Subcutaneous abdominal adipose tissue (tissue), 5 donors: ENCODE measurements around the gene RPL13.

ENCODE experiments used
- H3K27ac ChIP-seq: one replicate; pipeline ENCODE4 v1.7.0; 2013; ENCODE audit warnings: low read depth, mild to moderate bottlenecking, inconsistent platforms, low read length, moderate library complexity
- H3K27me3 ChIP-seq, 5 donors: one replicate each; pipeline ENCODE4 v1.7.0; 2013; ENCODE audit warnings: low read length in 5 of 5, inconsistent platforms in 1 of 5; ENCODE audit not compliant: control insufficient read depth in 5 of 5, insufficient read depth in 4 of 5
- H3K36me3 ChIP-seq, 5 donors: one replicate each; pipeline ENCODE4 v1.7.0; 2013; ENCODE audit warnings: low read length in 5 of 5; ENCODE audit not compliant: control insufficient read depth in 5 of 5, insufficient read depth in 5 of 5
- H3K4me1 ChIP-seq, 5 donors: one replicate each; pipeline ENCODE4 v1.7.0; 2013; ENCODE audit warnings: low read length in 5 of 5, mild to moderate bottlenecking in 3 of 5, moderate library complexity in 1 of 5; ENCODE audit not compliant: control insufficient read depth in 5 of 5, insufficient read depth in 5 of 5
- H3K4me3 ChIP-seq, 5 donors: one replicate each; pipeline ENCODE4 v1.7.0; 2013; ENCODE audit warnings: low read length in 5 of 5, low read depth in 1 of 5
- H3K9ac ChIP-seq, 5 donors: one replicate each; pipeline ENCODE4 v1.7.0; 2013; ENCODE audit warnings: low read length in 5 of 5, mild to moderate bottlenecking in 4 of 5, moderate library complexity in 3 of 5
- H3K9me3 ChIP-seq, 5 donors: one replicate each; pipeline ENCODE4 v1.7.0; 2013; ENCODE audit warnings: low read length in 5 of 5; ENCODE audit not compliant: control insufficient read depth in 5 of 5
- donor health status: healthy.
- donor health status: healthy.
- donor health status: healthy.
- donor health status: healthy.
- donor health status: healthy.

RPL13 gene

DNA sequence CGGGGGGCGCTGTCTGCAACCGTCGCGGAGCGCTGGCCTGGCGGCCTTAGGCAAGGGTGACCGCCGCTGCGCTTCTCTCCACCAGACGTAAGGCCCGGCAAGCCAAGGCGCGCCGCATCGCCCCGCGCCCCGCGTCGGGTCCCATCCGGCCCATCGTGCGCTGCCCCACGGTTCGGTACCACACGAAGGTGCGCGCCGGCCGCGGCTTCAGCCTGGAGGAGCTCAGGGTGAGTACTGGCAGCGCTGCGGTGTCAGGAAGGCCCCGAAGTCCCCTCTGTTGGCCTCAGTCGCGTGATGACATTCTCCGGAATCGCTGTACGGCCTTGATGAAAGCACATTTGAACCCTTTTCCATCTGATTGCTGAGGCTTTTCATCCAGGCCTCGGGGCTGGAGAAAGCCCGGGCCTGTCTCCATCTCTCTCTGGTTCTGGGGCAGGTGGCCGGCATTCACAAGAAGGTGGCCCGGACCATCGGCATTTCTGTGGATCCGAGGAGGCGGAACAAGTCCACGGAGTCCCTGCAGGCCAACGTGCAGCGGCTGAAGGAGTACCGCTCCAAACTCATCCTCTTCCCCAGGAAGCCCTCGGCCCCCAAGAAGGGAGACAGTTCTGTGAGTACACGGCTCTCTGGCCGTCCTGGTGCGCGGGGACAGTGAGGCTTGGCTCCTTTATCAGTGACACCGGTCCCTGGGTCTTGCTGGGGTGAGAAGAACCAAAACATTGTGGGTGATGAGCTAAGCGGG is 831 bp downstream of the RPL13 start:
- H3K4me3 ChIP-seq, result peak overlapping the region; percentile 70 to 91 (median 81)
- H3K9me3 ChIP-seq, result no peaks in the 10 kb centered on the region
- H3K4me1 ChIP-seq, result peaks cover 10 to 59% (median 44%) of the 10 kb centered on the region in 5 donors
- peak overlapping the region; percentile 93 for H3K27ac ChIP-seq
- peak overlapping the region; percentile 68 to 98 (median 93) for H3K9ac ChIP-seq
- peaks cover 0 to 50% (median 39%) of the 10 kb centered on the region in 5 donors for H3K36me3 ChIP-seq
- H3K27me3 ChIP-seq, result no peaks in the 10 kb centered on the region

DNA sequence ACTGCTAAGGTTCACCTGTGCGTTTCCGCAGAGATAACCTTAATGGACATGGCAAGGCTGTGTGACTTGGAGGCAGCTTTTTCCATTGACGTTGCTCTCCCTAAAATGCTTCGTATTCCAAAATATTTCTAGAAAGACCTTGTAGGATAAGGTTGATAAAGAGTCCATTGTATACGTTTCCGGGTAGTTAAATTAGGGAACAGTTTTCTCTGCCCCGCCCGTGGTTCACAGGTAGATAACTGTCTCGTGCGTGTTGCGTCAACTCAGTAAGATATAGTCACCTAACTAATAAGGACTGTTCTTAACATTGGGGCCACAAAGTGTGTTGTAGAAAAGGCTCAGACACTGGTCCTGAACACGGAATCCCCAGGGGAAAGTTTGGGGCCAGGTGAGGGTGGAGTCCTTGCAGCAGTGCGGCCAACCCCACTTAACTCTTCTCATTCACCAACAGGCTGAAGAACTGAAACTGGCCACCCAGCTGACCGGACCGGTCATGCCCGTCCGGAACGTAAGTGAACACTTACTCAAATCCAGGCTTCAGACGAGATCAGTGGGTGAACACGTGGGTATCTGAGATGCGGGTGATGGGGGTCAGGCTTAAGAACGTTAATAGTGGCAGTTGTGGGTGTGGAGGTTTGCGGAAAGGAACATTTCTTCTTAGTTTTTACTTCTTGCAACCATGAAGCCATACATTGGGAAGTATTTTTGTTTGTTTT is 1.6 kb downstream of the RPL13 start:
- Histone ChIP-seq H3K27me3 (no peaks in the 10 kb centered on the region), H3K4me3 (peak overlapping the region; percentile 70 to 91 (median 81)), H3K4me1 (peaks cover 10 to 60% (median 45%) of the 10 kb centered on the region in 5 donors), H3K27ac (peak overlapping the region; percentile 93), H3K36me3 (peaks cover 0 to 43% (median 36%) of the 10 kb centered on the region in 5 donors), H3K9me3 (no peaks in the 10 kb centered on the region), H3K9ac (peak overlapping the region; percentile 68 to 98 (median 93))

DNA sequence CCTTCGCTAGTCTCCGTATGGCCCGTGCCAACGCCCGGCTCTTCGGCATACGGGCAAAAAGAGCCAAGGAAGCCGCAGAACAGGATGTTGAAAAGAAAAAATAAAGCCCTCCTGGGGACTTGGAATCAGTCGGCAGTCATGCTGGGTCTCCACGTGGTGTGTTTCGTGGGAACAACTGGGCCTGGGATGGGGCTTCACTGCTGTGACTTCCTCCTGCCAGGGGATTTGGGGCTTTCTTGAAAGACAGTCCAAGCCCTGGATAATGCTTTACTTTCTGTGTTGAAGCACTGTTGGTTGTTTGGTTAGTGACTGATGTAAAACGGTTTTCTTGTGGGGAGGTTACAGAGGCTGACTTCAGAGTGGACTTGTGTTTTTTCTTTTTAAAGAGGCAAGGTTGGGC is 2.5 kb downstream of the RPL13 start:
- Histone ChIP-seq H3K27ac (no peak overlapping the region), H3K36me3 (peaks cover 0 to 38% (median 34%) of the 10 kb centered on the region in 5 donors), H3K4me1 (peaks cover 10 to 60% (median 42%) of the 10 kb centered on the region in 5 donors), H3K9ac (no peak overlapping the region), H3K9me3 (no peaks in the 10 kb centered on the region), H3K27me3 (no peaks in the 10 kb centered on the region), H3K4me3 (no peak overlapping the region)

DNA sequence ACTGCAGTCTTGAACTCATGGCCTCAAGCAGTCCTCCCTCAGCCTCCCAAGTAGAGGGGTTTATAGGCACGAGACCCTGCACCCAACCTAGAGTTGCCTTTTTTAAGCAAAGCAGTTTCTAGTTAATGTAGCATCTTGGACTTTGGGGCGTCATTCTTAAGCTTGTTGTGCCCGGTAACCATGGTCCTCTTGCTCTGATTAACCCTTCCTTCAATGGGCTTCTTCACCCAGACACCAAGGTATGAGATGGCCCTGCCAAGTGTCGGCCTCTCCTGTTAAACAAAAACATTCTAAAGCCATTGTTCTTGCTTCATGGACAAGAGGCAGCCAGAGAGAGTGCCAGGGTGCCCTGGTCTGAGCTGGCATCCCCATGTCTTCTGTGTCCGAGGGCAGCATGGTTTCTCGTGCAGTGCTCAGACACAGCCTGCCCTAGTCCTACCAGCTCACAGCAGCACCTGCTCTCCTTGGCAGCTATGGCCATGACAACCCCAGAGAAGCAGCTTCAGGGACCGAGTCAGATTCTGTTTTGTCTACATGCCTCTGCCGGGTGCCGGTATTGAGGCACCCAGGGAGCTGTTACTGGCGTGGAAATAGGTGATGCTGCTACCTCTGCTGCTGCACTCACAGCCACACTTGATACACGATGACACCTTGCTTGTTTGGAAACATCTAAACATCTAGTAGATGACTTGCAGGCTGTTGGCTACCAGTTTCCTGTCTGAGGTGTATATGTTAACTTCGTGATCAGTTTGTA is 3.3 kb downstream of the RPL13 start:
- H3K9ac ChIP-seq, result no peak overlapping the region
- peaks cover 10 to 60% (median 42%) of the 10 kb centered on the region in 5 donors for H3K4me1 ChIP-seq
- peaks cover 0 to 38% (median 34%) of the 10 kb centered on the region in 5 donors for H3K36me3 ChIP-seq
- H3K4me3 ChIP-seq, result no peak overlapping the region
- H3K9me3 ChIP-seq, result no peaks in the 10 kb centered on the region
- no peak overlapping the region for H3K27ac ChIP-seq
- no peaks in the 10 kb centered on the region for H3K27me3 ChIP-seq

DNA sequence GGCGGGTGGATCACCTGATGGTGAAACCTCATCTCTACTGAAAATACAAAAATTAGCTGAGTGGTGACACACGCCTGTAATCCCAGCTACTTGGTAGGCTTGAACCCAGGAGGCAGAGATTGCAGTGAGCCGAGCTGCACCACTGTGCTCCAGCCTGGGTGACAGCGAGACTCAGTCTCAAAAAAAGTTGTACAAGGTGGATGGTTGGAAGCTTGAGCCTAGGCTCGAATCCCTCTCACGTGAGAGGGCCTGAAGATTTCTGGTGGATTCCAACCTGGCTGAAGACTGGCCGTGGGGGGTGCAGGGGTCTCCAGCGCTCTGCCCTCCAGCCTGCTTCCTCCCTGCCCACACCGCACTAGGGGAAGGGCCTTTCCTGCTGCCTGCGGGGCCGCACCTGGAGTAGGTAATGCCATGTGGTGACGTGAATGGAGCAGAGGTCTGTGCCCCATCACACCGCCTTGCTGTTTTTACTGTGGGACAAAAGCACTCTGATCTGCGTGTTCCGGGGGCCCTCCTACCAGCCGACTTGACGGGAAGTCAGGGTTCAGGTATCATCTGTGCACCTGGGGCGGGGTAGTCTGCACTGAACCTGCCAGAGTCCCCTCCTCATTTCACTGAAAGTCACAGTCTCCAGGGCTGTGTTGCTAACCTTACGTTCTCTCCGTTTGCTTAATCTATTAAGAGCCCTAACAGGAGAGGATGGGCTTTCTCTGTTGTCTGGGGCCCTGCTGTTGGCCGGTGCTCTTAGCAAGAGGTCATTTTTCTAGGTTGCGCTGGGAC is 4.2 kb downstream of the RPL13 start:
- Histone ChIP-seq H3K27ac (no peak overlapping the region), H3K9me3 (no peaks in the 10 kb centered on the region), H3K4me3 (peak overlapping the region in 1 of 5 donors; percentile 45), H3K9ac (peak overlapping the region in 2 of 5 donors; percentile 53 to 69), H3K4me1 (peaks cover 10 to 57% (median 40%) of the 10 kb centered on the region in 5 donors), H3K27me3 (peaks cover 0 to 7% (median 5%) of the 10 kb centered on the region in 5 donors), H3K36me3 (peaks cover 0 to 38% (median 34%) of the 10 kb centered on the region in 5 donors)

DNA sequence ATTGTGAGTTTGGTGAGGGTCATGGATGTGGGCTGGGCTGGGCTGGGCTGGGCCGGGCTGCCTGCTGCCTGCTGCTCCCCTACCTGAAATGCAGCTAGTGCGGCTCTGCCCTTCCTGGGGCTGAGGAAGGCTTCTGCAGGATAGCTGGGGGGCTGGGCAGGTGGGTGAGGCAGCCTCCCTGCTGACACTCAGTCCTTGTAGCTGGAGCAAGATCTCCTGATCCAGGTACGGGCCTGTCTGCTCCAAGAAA is 4.7 kb downstream of the RPL13 start:
- Histone ChIP-seq H3K4me3 (peak overlapping the region in 2 of 5 donors; percentile 34 to 45), H3K4me1 (peaks cover 10 to 52% (median 38%) of the 10 kb centered on the region in 5 donors)

DNA sequence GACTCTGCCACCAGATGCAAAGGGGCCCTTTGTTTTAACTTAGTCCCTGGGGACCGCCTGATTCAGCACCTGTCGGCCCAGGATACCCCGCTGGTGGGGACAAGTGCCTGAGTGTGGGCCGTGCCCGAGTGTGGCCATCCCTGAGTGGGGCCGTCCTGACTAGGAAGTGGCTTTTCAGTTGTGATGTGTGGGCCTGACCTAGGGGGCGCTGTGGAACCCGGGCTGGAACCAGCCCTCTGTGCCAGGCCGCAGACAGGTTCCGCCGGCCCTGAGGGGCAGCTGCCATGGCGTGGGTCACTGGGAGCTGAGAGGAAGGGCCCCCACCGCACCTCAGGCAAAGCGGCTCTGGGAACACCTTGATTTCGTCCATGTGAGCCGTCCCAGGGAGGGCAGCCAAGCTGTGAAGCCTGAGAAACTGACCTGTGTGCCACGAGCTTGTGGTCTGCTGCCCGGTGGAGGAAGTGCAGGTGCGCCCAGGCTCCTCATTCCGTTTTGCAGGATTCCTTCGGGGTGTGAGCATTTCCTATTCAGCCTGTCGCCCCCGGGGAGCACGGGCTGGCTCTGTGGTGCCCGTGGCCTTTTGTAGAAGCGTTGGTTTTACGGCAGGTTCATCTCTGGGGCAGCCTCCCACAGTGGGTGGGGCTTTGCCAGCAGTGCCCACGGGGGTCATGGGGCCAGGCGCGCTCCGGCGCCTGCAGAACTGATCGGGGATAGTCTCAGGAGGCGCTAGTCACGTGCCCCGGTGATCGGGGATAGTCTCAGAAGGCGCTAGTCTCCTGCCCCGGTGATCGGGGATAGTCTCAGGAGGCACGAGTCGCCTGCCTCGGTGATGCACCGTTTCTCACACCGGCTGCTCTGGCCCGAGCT is 5.3 kb downstream of the RPL13 start:
- Histone ChIP-seq H3K36me3 (peaks cover 0 to 38% (median 34%) of the 10 kb centered on the region in 5 donors), H3K4me3 (peak overlapping the region; percentile 1 to 45 (median 29)), H3K9me3 (no peaks in the 10 kb centered on the region), H3K9ac (peak overlapping the region in 2 of 5 donors; percentile 53 to 69), H3K4me1 (peaks cover 10 to 52% (median 38%) of the 10 kb centered on the region in 5 donors), H3K27me3 (peaks cover 9 to 16% (median 15%) of the 10 kb centered on the region in 5 donors), H3K27ac (no peak overlapping the region)

More for the DNA sequence above, 4.7 kb downstream of the RPL13 start:
- Histone ChIP-seq H3K9ac (peak overlapping the region in 2 of 5 donors; percentile 53 to 69), H3K27me3 (peaks cover 4 to 12% (median 10%) of the 10 kb centered on the region in 5 donors), H3K27ac (no peak overlapping the region), H3K36me3 (peaks cover 0 to 38% (median 34%) of the 10 kb centered on the region in 5 donors), H3K9me3 (no peaks in the 10 kb centered on the region)

DNA sequence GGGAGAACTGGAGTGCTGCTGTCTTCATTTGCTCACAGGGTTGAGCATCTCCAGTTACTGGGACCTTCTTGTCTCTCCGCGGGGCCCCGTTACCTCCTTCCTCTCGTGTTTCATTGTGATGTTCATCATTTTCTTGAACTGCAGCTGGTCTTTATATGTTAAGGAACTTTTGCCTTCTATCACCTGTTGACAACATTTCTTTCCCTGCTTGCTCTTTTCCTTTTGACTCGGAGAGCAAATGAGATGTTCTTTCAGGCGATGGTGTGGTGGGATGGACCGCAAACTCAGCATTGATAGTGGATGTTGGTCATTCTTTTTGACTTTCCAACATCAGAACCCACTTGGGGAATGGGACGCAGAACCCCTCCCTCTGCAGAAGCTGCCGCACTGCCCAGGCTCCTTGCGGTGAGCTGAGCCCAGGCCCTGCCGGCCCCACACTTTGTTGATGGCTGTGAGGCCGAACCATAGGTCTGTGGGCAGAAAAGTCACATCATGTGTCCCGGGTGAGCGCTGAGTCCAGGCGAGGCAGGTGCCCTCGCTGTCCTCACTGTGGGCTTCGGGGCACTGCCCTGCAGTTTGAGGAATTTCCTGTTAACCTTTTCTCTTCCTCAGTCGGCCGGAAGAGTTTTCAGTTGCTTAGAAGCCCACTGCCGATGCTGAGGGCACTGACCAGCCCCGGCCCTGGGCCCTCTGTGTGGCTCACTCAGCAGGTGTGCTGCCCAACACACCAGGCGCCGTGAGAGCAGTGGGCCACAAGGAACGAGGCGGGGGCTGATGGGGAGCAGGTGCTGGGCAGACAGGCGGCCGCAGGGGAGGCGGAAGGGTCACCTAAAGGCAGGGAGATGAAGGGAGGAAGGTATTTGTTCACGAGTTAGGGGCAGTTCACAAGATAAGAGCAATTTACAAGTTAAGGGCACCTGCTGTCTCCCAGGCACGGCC is 7.4 kb downstream of the RPL13 start:
- no peaks in the 10 kb centered on the region for H3K9me3 ChIP-seq
- peaks cover 4 to 33% (median 22%) of the 10 kb centered on the region in 5 donors for H3K4me1 ChIP-seq
- no peak overlapping the region for H3K4me3 ChIP-seq
- no peak overlapping the region for H3K9ac ChIP-seq
- H3K36me3 ChIP-seq, result peaks cover 0 to 21% (median 20%) of the 10 kb centered on the region in 5 donors
- H3K27ac ChIP-seq, result no peak overlapping the region
- H3K27me3 ChIP-seq, result peaks cover 17 to 30% (median 21%) of the 10 kb centered on the region in 5 donors
